GM12801 (cell line): ENCODE data around the gene SMIM11.
"Not testable (repeated sequence)": the region's sequence is repeated elsewhere in the genome, so short reads cannot be mapped to it uniquely, and the experiment has no call there.

Experiments
- TF ChIP-seq, protein P1 (sequence below): IDR thresholded peaks from one replicate; pipeline ENCODE4 v1.5.1; 2011; ENCODE audit warnings: control low read depth; ENCODE audit not compliant: insufficient read length; ENCODE audit errors: extremely low read depth

Gene SMIM11

GRCh38 chr21:34364921-34365320 lies 10.4 kb upstream of the SMIM11 start:
- TF ChIP-seq, protein P1, sequence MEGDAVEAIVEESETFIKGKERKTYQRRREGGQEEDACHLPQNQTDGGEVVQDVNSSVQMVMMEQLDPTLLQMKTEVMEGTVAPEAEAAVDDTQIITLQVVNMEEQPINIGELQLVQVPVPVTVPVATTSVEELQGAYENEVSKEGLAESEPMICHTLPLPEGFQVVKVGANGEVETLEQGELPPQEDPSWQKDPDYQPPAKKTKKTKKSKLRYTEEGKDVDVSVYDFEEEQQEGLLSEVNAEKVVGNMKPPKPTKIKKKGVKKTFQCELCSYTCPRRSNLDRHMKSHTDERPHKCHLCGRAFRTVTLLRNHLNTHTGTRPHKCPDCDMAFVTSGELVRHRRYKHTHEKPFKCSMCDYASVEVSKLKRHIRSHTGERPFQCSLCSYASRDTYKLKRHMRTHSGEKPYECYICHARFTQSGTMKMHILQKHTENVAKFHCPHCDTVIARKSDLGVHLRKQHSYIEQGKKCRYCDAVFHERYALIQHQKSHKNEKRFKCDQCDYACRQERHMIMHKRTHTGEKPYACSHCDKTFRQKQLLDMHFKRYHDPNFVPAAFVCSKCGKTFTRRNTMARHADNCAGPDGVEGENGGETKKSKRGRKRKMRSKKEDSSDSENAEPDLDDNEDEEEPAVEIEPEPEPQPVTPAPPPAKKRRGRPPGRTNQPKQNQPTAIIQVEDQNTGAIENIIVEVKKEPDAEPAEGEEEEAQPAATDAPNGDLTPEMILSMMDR: no peak

- TF ChIP-seq, protein P1: no peak
Measured at GRCh38 chr21:34365809-34366208, 9.5 kb upstream of the SMIM11 start.

DNA sequence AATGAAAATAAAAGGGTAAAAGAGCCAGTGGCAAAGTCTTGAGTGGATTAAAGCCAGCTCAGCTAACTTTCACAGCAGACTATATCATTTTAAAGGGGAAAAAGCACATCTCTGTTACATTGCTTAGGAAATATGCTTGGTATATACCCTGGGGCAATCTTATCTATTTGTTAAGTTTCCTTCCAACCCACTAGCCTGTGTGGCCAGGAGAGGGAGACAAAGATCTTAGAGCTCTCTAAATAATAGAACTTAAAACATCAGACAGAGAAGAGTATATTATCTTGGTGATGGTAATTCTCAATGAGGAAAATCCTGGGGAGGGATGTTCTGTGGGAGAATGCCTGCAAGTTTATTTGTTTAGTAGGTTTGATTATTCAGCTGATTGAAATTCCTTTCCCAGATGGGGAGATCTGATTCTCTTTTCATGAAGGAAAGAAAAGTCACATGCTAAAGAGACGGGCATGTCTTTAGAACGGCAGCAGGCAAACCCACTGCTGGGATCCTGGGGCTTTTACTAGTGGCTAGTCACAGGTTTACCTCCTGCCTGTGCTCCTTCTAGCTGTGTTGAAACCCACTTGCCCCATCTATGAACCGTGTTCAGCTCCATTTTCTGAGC lies 7.9 kb upstream of the SMIM11 start:
- TF ChIP-seq, protein P1: no peak

GRCh38 chr21:34369741-34370140 lies 5.6 kb upstream of the SMIM11 start:
- TF ChIP-seq, protein P1: no peak

DNA sequence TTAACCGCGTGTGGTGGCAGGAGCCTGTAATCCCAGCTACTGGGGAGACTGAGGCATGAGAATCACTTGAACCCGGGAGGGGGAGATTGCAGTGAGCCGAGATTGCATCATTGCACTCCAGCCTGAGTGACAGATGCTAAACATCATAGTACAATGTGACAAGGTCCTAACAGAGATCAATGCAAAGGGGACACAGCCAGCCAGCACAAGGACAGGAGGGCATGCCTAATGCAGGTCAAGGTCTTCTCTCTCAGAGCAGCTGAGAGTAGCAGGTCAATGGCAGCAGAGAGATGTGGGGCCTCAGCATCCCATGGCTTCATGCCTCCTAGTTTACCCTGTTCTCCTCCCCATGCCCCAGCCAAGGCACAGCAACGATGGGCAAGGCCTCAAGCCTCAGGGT lies 3.0 kb upstream of the SMIM11 start:
- TF ChIP-seq, protein P1: no peak

DNA sequence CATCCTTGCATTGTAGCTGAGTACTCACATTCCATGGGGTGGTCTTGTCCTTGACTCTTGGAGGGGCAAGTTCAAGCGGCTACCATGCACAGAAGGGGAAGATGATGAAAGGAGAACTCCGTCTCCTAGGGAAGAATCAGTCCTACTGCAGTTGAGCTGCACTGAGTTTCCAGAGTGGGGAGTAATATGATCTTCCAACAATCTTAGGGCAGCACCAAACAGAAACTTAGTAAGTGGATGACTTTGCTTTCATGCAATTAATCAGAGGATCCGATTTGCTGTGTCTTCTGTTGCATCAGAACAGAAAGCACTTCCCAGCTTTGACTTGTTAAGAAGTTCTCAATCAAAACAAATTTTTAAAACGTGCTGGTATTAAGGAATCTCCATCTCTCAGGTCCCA lies 48.5 kb downstream of the SMIM11 start, which contains the start of gene SMIM34:
SMIM34 (minus strand) TSS at position 147 of the 400 bp plus-strand sequence; CDS start at position 35, 112 bp downstream.
- TF ChIP-seq, protein P1: not testable (repeated sequence)
